NCI-H1105 treated with DMSO at 0.1 percent for 48 hours (cell line): ENCODE data around the gene LAPTM4A.
"Not testable (repeated sequence)": the region's sequence is repeated elsewhere in the genome, so short reads cannot be mapped to it uniquely, and the experiment has no call there.

Source experiments
- DNase-seq: peaks from one replicate; lab custom pipeline; 2025; lab: John Stamatoyannopoulos, UW

The LAPTM4A gene

GRCh38 chr2:20050646-20051531 is 539 bp downstream of the LAPTM4A start:
- DNase-seq, result peak; percentile 50

- peak; percentile 87 for DNase-seq
Observed at GRCh38 chr2:20050104-20050645, 1.3 kb downstream of the LAPTM4A start.

- DNase-seq, result peak; percentile 52
Observed at GRCh38 chr2:20049637-20050036, 1.8 kb downstream of the LAPTM4A start.

- no peak for DNase-seq
Observed at GRCh38 chr2:20048488-20049448, 2.7 kb downstream of the LAPTM4A start.

GRCh38 chr2:20045712-20046292 is 5.6 kb downstream of the LAPTM4A start:
- DNase-seq, result not testable (repeated sequence)

- no peak for DNase-seq
Observed at GRCh38 chr2:20044778-20045177, 6.7 kb downstream of the LAPTM4A start.

- DNase-seq, result no peak
Observed at GRCh38 chr2:20042531-20042930, 8.9 kb downstream of the LAPTM4A start.

GRCh38 chr2:20040489-20041172 is 10.8 kb downstream of the LAPTM4A start:
- DNase-seq, result no peak

- no peak for DNase-seq
Observed at GRCh38 chr2:20037660-20038059, 13.8 kb downstream of the LAPTM4A start.

GRCh38 chr2:20035955-20036666 is 15.3 kb downstream of the LAPTM4A start:
- no peak for DNase-seq

GRCh38 chr2:20034821-20035220 is 16.6 kb downstream of the LAPTM4A start:
- no peak for DNase-seq

GRCh38 chr2:20034218-20034617 is 17.2 kb downstream of the LAPTM4A start:
- no peak for DNase-seq

GRCh38 chr2:20033322-20033721 is 18.1 kb downstream of the LAPTM4A start:
- no peak for DNase-seq

- no peak for DNase-seq
Observed at GRCh38 chr2:20030224-20030623, 21.2 kb downstream of the LAPTM4A start.

- DNase-seq, result no peak
Observed at GRCh38 chr2:20027705-20028434, 23.6 kb downstream of the LAPTM4A start.

GRCh38 chr2:20027260-20027677 is 24.2 kb downstream of the LAPTM4A start:
- DNase-seq, result no peak

- no peak for DNase-seq
Observed at GRCh38 chr2:20025065-20025786, 26.2 kb downstream of the LAPTM4A start.

GRCh38 chr2:20023688-20024087 is 27.7 kb downstream of the LAPTM4A start:
- DNase-seq, result no peak

- no peak for DNase-seq
Observed at GRCh38 chr2:20021405-20022009, 29.9 kb downstream of the LAPTM4A start.
